Activated naive CD4-positive, alpha-beta T cell treated with anti-CD3 and anti-CD28 coated beads, Interleukin-2, amount 50 U/mL, for 16 hours (primary cell): ENCODE results near the gene DHRS3.

Experiments
- DNase-seq: peaks from one replicate; pipeline ENCODE4 v3.0.0-alpha.2; 2020

The DHRS3 gene

DNA sequence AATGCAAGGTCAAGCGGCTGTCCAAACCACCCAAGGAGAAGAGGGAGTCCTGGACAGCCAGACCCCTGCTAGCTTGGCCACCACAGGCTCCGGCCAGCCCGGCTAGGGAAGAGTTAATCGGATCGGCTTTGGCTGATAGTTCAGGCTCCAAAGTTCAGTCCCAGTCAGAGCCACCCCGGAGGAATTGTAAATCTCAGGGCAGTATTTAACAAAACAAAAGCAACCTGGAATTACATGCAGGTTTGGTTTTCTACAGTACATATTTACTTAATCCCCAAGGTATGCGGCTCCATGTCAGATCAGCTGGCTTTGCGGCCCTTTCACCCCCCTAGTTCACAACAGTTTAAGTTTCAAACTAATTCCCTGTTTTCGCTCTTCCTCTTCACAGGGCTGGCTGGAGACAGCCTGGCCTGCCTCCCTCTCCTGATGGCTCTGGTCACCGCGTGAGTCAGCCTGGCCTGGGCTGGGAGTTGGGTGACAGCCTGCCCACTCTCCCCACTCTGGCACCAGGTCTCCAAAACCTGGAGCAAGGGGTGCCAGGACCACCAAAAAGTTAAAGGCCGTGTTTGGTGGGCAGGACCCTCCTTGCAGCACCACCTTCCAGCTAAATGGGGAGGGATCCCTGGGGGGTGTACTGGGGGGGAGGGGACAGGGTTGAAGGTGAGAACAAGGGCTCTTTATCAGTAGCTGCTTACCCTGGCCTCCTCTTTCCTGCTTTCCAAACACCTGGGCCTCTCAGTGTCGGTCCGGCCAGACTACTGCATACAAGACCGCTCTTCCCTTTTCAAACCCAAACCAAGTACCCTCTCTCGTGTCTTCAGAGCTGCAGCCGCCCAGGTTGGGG lies 1.9 kb downstream of the DHRS3 start:
- DNase-seq, result no peak

DNA sequence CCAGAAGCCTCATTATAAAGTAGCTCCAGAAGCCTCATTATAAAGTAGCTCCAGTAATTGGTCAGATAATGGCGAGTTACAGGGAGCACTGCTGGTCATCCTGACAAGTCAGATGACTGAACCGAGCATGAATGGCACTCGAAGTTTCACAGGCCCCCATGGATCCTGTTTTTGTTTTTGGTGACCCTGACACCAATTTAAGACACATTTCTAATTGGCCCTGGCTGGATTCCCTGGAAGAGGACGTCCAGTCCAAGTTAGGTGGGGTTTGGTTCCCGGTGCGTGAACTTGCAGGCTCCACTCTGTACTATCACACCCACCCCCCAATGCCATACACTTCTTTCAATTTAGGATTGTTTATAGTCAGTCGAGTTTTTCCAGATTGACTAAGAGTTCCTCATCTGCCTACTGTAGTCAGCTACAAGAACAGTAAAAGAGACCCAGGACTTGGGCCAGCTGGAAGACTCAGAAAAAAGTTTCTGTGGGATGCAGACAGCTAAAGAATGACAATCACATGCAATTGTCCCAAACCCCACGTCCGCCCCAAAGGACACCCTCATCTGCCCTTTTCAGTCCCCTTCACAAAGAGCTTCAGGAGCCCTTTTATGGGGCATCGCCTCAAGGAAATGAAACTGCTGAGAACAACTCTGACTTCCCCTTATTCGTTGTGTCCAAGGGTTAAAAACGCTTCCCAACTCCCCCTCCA lies 2.7 kb downstream of the DHRS3 start:
- no peak for DNase-seq

DNA sequence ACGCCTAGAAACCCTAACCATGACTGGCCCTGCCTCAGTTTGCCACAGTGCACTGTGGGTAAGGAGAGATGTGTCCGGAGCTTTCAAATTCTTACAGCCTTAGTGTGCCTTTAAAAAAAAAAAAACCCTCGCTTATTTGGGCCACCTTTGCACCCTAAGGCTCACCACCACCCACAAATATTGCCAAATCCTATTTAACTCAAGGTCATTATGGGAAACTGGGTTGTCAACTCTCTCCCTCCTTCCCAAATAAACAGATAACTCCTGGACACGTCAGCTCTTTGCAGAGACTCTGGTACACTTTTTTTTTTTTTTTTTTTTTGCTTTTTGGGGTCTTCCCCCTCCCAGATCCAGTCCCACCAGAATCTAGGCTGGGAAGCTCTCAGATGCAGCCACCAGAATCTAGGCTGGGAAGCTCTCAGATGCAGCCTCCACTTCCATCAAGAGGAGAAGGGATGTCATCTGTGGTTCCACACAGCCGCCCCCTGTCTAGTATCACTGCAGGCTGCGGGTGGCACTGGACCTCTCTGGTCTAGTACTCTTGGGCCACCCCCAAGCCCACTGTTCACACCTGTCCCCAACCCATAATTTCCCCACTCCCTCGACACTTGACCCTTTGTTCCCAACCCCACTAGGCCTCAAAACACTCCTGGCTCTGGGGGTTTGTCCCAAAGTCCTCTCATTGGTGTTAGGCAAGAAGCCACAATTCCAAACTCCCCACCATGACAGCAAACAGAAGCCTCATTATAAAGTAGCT lies 3.4 kb downstream of the DHRS3 start:
- DNase-seq, result no peak

DNA sequence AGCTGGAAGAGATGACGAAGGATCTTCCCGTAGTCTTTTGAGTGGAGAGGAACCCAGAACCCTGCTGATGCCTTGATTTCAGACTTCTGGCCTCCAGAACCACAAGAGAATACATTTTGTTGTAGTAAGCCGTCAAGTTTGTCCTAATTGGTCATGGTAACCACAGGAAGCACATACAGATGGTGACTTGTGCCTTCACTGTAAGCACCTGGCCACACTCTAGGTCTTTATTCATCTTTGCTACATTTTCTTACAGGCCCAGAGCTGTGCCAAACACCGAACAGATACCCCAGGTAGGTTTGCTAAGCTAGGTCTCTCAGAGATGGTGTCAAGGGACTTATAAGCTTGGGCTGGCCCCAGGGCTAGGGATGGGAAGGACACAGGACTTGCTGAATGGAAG lies 4.8 kb downstream of the DHRS3 start:
- no peak for DNase-seq

DNA sequence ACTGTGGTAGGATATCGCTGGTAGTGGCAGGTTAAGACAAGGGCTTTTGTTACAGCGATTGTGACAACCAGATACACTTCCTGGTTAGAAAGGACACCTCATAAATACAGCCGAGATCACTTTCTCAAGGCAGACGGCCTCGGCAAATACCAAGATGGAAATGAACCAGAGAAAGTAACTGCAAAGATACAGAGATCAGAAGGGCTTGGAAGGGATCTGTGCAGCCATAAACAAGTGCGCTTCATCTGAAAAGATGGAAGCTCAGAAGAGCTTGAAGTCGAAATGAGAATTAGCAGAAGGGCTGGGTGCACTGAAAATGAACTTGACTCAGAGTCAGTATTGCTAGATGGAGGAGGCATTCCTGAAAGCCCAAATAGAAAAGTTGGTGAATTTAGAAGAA lies 7.1 kb downstream of the DHRS3 start:
- no peak for DNase-seq

DNA sequence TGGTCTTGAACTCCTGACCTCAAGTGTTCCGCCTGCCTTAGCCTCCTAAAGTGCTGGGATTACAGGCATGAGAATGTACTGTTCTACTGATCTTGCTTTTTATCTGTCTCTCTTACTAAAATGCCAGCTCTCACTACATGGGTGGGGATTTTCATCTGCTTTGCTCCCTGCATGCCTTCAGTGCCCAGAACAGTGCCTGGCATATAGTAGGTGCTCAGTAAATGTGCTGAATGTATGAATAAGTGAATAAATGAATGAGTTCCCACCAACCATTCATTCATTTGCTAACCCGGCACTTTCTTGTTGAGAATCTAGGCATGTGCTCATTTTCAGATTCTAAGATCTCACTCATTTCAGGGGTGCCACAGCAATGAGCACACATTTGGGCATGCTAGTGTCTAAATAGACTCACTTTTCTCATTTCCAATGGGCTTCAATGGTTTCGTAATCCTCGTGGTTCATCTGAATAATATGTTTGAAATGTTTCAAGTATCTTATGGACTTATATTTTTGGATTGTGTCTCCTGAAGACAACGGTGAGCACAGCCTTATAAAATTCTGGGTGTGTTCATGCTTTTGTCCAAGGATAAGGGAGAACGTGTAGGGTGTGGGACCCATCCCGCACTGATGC lies 7.6 kb downstream of the DHRS3 start:
- no peak for DNase-seq

DNA sequence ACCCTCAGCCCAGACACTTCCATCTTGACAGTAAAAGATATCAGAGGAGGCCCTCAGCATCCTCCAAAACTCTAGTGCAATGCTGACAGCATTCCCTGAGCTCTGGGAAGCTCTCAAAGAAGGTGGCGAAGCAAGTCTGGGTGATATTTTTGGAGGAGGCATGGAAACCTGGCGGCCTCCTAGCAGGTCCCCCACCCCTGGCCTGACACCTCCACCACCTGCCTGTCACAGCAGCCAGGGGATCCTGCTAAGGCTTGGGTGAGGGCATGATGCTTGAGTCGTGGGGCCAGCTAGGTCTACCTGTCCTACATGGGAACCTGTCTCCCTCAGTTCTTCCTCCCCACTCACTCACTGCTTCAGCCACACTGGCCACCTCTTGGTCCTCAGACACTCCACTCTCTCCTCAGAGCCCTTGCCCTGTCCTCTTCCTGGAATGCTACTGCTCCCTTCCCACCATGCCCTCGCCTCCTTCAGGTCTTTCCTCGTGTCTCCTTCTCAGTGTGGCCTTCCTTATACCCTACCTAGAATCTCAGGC lies 8.5 kb downstream of the DHRS3 start:
- no peak for DNase-seq

DNA sequence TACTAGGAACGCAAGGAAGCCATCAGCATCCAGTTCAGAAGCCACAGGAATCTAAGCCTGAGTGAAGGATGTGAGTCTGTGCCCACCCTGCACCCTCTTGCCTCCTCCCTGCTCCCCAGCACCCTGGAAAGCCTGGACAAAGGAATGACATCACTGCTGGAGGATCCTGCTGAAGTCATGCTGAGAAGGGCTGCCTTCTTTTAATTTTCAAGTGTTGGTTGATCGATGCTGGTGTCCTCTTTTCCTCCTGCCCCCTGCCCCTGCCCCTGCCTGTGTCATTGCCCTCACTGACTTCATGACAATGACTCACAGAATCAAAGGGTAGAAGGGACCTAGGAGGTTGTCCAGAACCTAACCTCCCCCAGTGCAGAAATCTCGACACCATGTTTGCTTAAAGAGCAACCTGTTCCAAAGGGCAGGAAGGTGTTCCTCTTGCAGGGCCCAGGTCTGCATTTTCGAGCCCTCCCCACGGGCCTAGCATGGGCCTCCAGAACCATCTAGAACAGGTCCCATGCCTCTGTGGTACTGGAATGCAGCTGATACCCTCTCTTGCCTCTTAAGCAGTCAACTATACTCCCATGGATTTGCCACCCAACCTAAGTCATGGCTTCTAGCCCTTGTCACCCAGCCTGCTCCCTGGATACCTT lies 9.6 kb downstream of the DHRS3 start:
- DNase-seq, result no peak

DNA sequence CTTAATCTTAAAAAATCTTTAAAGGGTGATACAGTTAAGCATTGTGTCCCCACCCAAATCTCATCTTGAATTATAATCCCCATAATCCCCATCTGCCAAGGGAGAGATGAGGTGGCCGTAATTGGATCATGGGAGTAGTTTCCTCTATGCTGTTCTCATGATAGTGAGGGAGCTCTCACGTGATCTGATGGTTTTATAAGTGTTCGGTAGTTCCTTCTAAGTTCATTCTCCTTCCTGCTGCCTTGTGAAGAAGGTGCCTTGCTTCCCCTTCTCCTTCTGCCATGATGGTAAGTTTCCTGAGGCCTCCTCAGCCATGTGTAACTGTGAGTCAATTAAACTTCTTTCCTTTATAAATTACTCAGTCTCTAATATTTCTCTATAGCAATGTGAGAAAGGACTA lies 10.7 kb downstream of the DHRS3 start:
- no peak for DNase-seq

DNA sequence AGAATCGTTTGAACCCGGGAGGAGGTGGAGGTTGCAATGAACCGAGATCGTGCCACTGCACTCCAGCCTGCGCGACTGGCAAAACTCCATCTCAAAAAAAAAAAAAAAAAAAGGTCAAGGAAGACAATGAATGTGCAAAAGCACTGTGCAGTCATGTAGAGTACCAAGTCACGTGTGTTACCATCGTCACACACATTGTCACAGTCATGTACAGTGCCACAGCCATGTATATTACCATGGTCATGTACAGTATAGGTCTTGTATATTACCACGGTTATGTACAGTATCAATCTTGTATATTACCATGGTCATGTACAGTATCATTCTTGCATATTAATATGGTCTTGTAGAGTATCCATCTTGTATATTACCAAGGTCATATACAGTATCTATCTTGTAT lies 13.0 kb downstream of the DHRS3 start:
- no peak for DNase-seq

DNA sequence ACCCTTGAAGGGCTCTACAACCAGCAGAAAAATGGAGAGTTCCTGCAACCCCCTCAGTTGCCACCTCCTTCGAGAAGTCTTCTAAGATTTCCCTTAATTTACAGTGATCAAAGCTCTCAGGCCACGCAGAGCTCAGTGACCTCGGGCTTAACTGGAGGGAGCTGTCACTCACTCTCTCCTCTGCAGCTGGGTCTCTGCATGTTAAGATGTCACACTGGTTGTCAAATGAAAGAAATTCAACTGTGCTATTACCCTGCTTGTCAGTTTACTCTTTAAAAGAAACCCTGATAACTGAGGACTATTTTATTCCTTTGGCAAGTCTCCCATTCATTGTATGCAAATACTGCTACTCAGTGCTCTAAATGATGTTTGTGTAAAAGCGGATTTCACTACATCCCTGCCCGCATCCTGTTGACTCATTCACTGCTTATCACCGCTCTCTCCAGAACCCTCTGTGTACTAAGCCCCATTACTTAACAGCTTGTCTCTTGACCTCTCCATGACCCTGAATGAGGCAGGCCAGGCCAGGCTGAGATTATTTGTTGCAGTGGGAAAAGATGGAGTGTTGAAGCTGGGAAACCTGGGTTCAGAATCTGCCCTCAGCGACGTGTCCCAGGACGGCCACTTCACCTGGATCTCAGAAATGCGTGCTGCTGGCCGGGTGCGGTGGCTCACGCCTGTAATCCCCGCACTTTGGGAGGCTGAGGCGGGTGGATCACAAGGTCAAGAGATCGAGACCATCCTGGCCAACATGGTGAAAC lies 13.7 kb downstream of the DHRS3 start:
- DNase-seq, result peak; percentile 62

DNA sequence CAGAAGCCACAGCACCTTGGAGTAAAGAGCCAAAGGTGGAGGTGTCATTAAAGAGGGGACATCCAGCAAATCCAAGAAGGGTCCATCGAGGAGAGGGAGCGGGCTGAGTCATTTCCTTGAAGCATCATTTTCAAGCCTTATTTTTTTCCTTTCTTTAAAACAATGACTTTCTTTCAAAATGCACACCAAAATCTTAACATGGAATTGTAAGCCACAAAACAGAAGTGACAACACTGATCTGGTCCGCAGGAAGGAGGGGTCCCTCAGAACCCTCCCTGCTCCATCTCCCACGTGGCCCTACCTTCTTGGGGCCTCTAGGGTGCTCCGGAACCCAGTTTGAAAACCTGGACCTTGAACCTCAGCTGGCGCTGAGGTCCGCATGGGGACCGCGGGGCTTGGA lies 14.8 kb downstream of the DHRS3 start:
- DNase-seq, result no peak

DNA sequence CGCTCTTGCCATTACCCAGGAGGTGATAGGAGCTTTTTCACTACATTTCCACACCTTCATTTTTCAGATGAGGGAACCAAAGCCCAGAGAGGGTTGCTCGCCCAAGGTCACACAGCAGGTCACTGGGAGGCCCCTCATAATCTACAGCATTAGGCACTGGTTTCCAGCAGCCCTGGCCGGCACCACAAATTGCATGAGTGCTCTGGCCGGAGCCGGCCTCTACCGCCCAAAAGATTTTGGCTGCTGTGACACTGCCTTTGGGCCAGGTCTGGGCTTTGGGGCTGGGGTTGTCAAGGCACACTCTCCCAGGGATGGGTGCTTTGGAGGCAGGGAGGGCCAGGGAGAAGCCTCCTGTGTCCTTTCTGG lies 15.4 kb downstream of the DHRS3 start:
- DNase-seq, result no peak

DNA sequence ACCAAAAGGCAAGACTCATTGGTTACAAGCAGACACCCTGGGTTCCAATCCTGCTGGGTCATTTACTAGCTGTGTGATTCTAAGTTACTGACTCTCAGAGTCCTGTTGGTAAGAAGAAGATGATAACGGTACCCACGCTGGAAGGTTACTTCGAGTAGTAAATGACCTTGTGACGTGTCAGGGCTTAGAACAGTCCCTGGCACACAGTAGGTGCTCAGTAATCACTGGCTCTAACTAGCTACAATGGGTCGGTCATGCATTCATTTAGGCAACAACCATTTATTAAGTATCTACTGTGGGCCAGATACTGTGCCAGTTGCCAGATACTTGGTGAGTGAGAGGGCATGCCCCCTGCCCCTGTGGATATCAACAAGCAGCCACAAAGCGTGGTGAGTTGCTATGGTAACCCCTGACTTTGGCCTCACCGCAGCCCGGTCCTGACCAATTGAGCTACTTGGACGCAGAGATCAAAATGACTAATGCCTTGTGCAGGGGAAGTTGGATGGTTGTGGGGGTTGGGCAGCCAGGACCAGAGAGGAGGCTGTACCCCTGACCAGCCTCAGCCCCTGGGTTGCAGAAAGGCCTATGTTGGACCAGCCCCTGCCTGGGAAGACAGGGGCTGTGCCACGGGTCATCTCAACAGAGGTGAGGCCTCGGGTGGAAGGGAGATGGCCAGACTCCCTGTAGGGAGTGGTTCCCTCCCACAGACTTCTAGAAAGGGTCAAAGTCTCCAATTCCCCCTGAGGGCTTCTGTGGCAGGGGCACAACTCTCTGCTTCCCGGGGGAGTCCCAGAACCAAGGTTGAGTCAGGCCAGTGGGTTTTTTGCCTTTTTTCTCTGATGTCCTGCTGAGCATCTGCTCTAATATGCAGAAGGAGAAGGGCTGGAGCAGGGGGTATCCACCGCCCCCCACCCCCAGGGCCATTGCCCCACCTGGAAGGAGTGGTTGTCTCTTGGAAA lies 16.0 kb downstream of the DHRS3 start:
- no peak for DNase-seq

DNA sequence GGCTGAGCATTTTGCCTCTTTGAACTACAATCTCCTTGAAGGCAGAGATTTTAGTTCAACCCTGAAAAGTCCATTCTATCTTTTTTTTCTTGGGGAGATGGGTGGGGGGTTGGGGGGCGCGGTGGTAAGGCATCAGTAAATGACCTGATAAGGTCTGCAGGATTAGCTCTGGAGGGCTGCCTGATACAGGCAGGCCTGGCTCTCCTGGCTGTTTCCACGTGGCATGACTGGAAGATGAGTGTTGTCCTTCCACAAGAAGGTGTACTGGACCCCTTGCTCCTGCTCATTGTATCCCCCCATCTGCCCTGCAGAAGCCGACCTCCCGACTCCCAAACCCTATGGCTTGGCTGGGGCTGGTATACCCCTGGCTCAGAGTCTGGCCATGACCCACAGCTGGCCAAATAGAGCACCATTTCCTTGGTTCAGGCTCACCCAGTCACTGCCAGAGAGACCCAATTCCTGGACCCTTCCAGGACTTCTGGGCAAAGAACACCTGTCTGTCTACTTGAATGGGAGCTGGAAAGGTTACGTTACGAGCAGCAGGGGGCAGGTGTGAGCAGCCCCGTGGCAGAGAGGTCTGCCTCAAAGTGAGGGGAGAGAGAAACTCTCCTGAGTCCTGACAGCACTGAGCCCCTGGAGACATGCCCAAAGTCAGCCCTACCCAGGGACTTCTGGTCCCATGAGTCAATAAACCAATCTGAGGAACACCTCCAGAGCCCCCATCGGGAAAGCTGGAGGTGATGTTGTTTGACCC lies 17.0 kb downstream of the DHRS3 start:
- peak; percentile 58 for DNase-seq

DNA sequence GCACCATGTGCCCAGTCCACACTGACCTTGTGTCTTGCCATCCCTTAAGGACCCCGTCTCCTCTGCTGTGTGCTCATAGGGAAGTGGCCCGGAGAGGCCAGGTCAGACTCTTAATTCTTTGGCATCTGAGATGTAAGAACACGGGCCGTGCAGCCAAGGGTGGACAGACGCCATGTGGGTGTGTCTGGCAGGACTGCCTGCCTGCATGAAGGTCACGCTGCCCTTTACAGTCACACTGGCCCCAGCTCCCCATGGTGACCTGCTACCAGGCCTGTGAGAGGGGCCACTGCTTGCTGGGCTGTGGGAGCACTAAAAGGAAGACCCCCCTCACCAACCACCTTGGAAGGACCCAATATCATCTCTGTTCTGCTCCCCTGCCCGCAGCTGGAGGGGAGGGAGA lies 17.7 kb downstream of the DHRS3 start:
- DNase-seq, result no peak

DNA sequence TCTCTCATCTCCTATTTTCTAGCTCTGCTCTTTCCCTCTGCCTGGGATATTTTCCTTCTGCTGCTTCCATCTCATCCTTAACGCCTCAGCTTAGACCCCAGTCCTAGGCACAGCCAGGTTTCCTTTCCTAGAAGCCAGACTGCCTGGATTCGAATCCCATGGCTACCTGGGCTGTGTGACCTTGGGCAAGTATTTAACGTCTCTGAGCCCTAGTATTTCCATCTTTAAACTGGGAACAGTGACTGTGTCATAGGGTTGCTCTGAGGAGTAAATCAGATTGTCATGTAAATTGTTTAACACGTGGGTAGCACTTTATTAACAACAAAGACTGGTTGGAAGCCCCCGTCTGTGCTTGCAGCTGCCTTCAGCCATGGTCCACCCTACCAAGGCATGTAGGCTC lies 18.4 kb downstream of the DHRS3 start:
- DNase-seq, result no peak

DNA sequence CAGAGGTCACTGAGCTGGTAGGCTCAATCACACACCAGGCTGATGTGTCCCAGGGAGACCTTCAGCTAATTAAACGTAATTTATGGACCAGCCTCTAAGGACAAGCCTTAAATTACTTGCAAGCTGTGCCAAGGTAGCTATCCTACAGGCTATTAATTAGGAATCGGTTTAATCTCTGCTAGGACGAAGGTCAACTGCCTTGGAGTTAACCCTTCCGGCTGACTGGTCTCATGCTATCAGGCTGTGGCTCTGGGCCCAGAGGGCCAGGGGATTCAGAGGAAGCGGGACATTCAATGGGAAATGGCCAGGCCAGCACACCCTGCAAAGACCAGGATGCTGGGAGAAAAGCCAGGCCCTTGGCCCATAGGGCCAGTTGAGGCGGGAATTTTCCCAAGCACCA lies 19.0 kb downstream of the DHRS3 start:
- no peak for DNase-seq

DNA sequence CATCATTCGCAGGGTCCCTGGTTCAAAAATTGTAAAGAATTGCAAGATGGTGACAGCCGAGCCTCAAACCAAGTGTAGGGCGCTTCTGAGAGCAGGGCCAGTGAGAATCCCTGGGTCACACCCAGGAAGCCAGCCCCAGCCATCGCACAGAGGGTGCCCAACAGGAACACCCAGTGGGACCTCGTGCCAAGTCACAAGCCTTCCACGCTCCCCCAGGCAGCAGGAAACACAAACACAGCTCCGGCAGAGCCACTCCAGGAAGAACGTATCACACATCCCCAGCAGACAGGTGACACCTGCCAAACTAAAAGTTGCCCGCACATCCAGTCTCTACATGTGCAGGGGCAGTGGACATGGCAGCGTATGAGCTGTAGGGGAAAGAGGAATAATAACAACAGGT lies 20.2 kb downstream of the DHRS3 start:
- DNase-seq, result no peak
